Stimulated activated CD8-positive, alpha-beta memory T cell treated with anti-CD3 and anti-CD28 coated beads, Interleukin-4, amount 100 ng/mL, for 4 hours (primary cell): ENCODE results near the gene SMAD2.
"Not testable (repeated sequence)": the region's sequence is repeated elsewhere in the genome, so short reads cannot be mapped to it uniquely, and the experiment has no call there.

ENCODE experiments used
- DNase-seq, 2 donors: peaks; one replicate each; pipeline ENCODE4 v3.0.0-alpha.2; 2020; ENCODE audit warnings: low read depth in 2 of 2, low spot score in 1 of 2

SMAD2 gene

GRCh38 chr18:47930199-47930930 is at the start of gene SMAD2:
SMAD2 (minus strand) TSS chr18:47930659; CDS start chr18:47896756, 33,903 bp downstream.
- peak; percentile 44 to 63 for DNase-seq

- DNase-seq, result no peak
These were observed 49.2 kb upstream of the SMAD2 start for GRCh38 chr18:47979611-47980200.

- DNase-seq, result no peak
These were observed 48.1 kb upstream of the SMAD2 start for GRCh38 chr18:47978603-47979002.

GRCh38 chr18:47978141-47978540 is 47.7 kb upstream of the SMAD2 start:
- no peak for DNase-seq

- no peak for DNase-seq
These were observed 45.2 kb upstream of the SMAD2 start for GRCh38 chr18:47975701-47976100.

GRCh38 chr18:47975105-47975504 is 44.6 kb upstream of the SMAD2 start:
- no peak for DNase-seq

- DNase-seq, result no peak
These were observed 40.4 kb upstream of the SMAD2 start for GRCh38 chr18:47970664-47971531.

GRCh38 chr18:47969816-47970215 is 39.4 kb upstream of the SMAD2 start:
- no peak for DNase-seq

- no peak for DNase-seq
These were observed 38.3 kb upstream of the SMAD2 start for GRCh38 chr18:47968721-47969120.

- no peak for DNase-seq
These were observed 37.7 kb upstream of the SMAD2 start for GRCh38 chr18:47968006-47968676.

- no peak for DNase-seq
These were observed 33.6 kb upstream of the SMAD2 start for GRCh38 chr18:47964053-47964452.

GRCh38 chr18:47961003-47961402 is 30.5 kb upstream of the SMAD2 start:
- not testable (repeated sequence) for DNase-seq

GRCh38 chr18:47953471-47953931 is 23.0 kb upstream of the SMAD2 start:
- no peak for DNase-seq

- DNase-seq, result no peak
These were observed 20.1 kb upstream of the SMAD2 start for GRCh38 chr18:47950511-47950910.

- DNase-seq, result no peak
These were observed 18.7 kb upstream of the SMAD2 start for GRCh38 chr18:47949202-47949601.

GRCh38 chr18:47946889-47947288 is 16.4 kb upstream of the SMAD2 start:
- no peak for DNase-seq

GRCh38 chr18:47944972-47945852 is 14.8 kb upstream of the SMAD2 start:
- DNase-seq, result no peak

- no peak for DNase-seq
These were observed 6.5 kb upstream of the SMAD2 start for GRCh38 chr18:47936952-47937351.

- no peak for DNase-seq
These were observed 5.0 kb upstream of the SMAD2 start for GRCh38 chr18:47935321-47936055.

- no peak for DNase-seq
These were observed 2.1 kb upstream of the SMAD2 start for GRCh38 chr18:47932603-47933002.
